GM12878 (cell line): Measurements from ENCODE around the gene MXRA8. TPM values are rescaled to one million over a fixed set of nuclear protein-coding genes. Genes with fewer than 3 reads are reported as not detected.

ENCODE experiments used
- BCL11A ChIP-seq: IDR thresholded peaks from 2 replicates; pipeline ENCODE4 v1.6.1; 2011; ENCODE audit warnings: low read depth, low read length
- BMI1 ChIP-seq: fragments of 450-650 bp; IDR thresholded peaks from 2 replicates; pipeline ENCODE4 v1.6.1; 2016; ENCODE audit warnings: mild to moderate bottlenecking, moderate library complexity, borderline replicate concordance
- BRCA1 ChIP-seq: IDR thresholded peaks from 2 replicates; pipeline ENCODE4 v1.6.1; 2011; ENCODE audit warnings: low read depth, low read length, improper control_type of control experiment
- CBX5 ChIP-seq: sonication (generic); IDR thresholded peaks from 2 replicates; pipeline ENCODE4 v1.6.1; 2016; ENCODE audit warnings: low read depth, moderate library complexity, mild to moderate bottlenecking, inconsistent platforms
- CHD2 ChIP-seq: IDR thresholded peaks from 2 replicates; pipeline ENCODE4 v1.6.1; 2011; ENCODE audit warnings: low read depth, low read length, improper control_type of control experiment, borderline replicate concordance
- CHD4 ChIP-seq: fragments of 200-600 bp; sonication (generic); IDR thresholded peaks from 2 replicates; pipeline ENCODE4 v1.6.1; 2016; ENCODE audit warnings: mild to moderate bottlenecking
- EP300 ChIP-seq, 2 experiments: fragments of 150-350 bp in 1 of 2; IDR thresholded peaks; 2 replicates each; pipeline ENCODE4 v1.6.1; 2011 to 2012; ENCODE audit warnings: low read depth in 2 of 2, low read length in 2 of 2, borderline replicate concordance in 1 of 2, improper control_type of control experiment in 1 of 2, inconsistent platforms in 1 of 2; ENCODE audit not compliant: control insufficient read depth in 1 of 2
- EZH2 ChIP-seq: IDR thresholded peaks from 2 replicates; pipeline ENCODE4 v1.6.1; 2012; ENCODE audit warnings: low read depth, mild to moderate bottlenecking, control low read depth, inconsistent platforms, low read length, borderline replicate concordance; ENCODE audit not compliant: control insufficient read depth
- HDAC2 ChIP-seq: fragments of 200-600 bp; sonication (generic); IDR thresholded peaks from 2 replicates; pipeline ENCODE4 v1.6.1; 2017
- HDGF ChIP-seq: fragments of 450-650 bp; IDR thresholded peaks from 2 replicates; pipeline ENCODE4 v1.6.1; 2016; ENCODE audit warnings: antibody characterized with exemption
- JUND ChIP-seq: IDR thresholded peaks from 2 replicates; pipeline ENCODE4 v1.6.1; 2012; ENCODE audit warnings: low read depth, mild to moderate bottlenecking, low read length, improper control_type of control experiment, moderate library complexity
- NR2C1 ChIP-seq: fragments of 450-650 bp; IDR thresholded peaks from 2 replicates; pipeline ENCODE4 v1.6.1; 2017; ENCODE audit warnings: antibody characterized with exemption, mild to moderate bottlenecking, moderate library complexity
- PBX3 ChIP-seq: IDR thresholded peaks from 2 replicates; pipeline ENCODE4 v1.6.1; 2011; ENCODE audit warnings: mild to moderate bottlenecking, low read depth, low read length, moderate library complexity; ENCODE audit not compliant: insufficient replicate concordance
- PKNOX1 ChIP-seq: fragments of 450-650 bp; IDR thresholded peaks from 2 replicates; pipeline ENCODE4 v1.6.1; 2016; ENCODE audit warnings: mild to moderate bottlenecking
- SIN3A ChIP-seq: IDR thresholded peaks from 2 replicates; pipeline ENCODE4 v1.6.1; 2012; ENCODE audit warnings: low read depth, low read length, improper control_type of control experiment
- TAF1 ChIP-seq: IDR thresholded peaks from 2 replicates; pipeline ENCODE4 v1.6.1; 2011; ENCODE audit warnings: mild to moderate bottlenecking, low read depth, low read length, borderline replicate concordance
- TARDBP ChIP-seq: IDR thresholded peaks from 2 replicates; pipeline ENCODE4 v1.6.1; 2016; ENCODE audit warnings: borderline replicate concordance
- TBL1XR1 ChIP-seq: IDR thresholded peaks from 2 replicates; pipeline ENCODE4 v1.6.1; 2012; ENCODE audit warnings: low read depth, low read length, improper control_type of control experiment
- USF1 ChIP-seq: IDR thresholded peaks from 2 replicates; pipeline ENCODE4 v1.6.1; 2011; ENCODE audit warnings: borderline replicate concordance, low read depth, mild to moderate bottlenecking, moderate library complexity, mixed read lengths, low read length; ENCODE audit not compliant: insufficient read depth; ENCODE audit errors: extremely low read length
- ZBTB33 ChIP-seq: fragments of 450-650 bp; IDR thresholded peaks from 2 replicates; pipeline ENCODE4 v1.6.1; 2017; ENCODE audit warnings: mild to moderate bottlenecking
- ZBTB4 ChIP-seq: fragments of 450-650 bp; formaldehyde crosslinking; IDR thresholded peaks from 2 replicates; pipeline ENCODE4 v1.4.0; 2022; ENCODE audit warnings: mild to moderate bottlenecking, moderate library complexity
- ZNF622 ChIP-seq: fragments of 450-650 bp; IDR thresholded peaks from 2 replicates; pipeline ENCODE4 v1.6.1; 2017; ENCODE audit warnings: mild to moderate bottlenecking, inconsistent platforms
- ZZZ3 ChIP-seq: IDR thresholded peaks from 2 replicates; pipeline ENCODE4 v1.6.1; 2011; ENCODE audit warnings: low read depth; ENCODE audit not compliant: control insufficient read depth, insufficient read length
- polyA plus RNA-seq, 11 experiments: library from polyadenylated mRNA; depleted of rRNA in 4 of 11; unstranded in 6 of 11; stranded (reverse) in 5 of 11; fragments of >200 nt; fragmentation: Nextera tagmentation in 4 of 11; fragmentation: Illumina TruSeq in 1 of 11; extraction: Ambion mirVana in 4 of 11; extraction: Trizol in 1 of 11; gene quantifications; 1 replicate in 1 of 11; 2 replicates in 10 of 11; pipeline versions ENCODE4 v1.2.1 to v1.2.3, GENCODE V29; 2011 to 2016; ENCODE audit warnings: inconsistent platforms in 2 of 11, missing spikeins in 2 of 11, low read depth in 1 of 11
- total RNA-seq, 4 experiments: library from RNA; depleted of rRNA in 3 of 4; stranded (reverse); fragments of >200 nt in 3 of 4; fragmentation: Illumina TruSeq in 1 of 4; extraction: Trizol in 1 of 4; gene quantifications; 2 replicates each; pipeline versions ENCODE4 v1.2.1 to v1.2.3, GENCODE V29; 2013 to 2021

MXRA8 gene
- total and polyA plus RNA-seq, 10 of the 15 experiments (the other 5 are each of a cell fraction or from before 2014, with no cell fraction given) = 0.11 to 0.54 (median 0.21) TPM; not detected in 6

GRCh38 chr1:1399187-1399871, 41.0 kb upstream of the MXRA8 start, which contains the start of gene CCNL2 (continued):
- TF ChIP-seq EP300 (IDR thresholded peaks at IDR 0.05; ENCODE audit: borderline replicate concordance in 1 of 2, control insufficient read depth in 1 of 2, low read depth in 2 of 2, low read length in 2 of 2) (no peak), HDAC2 (no peak), EZH2 (no peak), HDGF (no peak), ZZZ3 (no peak), PBX3 (peak; percentile 98), BRCA1 (no peak), TBL1XR1 (no peak), TARDBP (no peak), ZBTB33 (no peak), BMI1 (no peak), TAF1 (peak; percentile 78; the same call in 1 of the 2 replicates), CHD4 (no peak), NR2C1 (peak; percentile 89), USF1 (no peak), BCL11A (no peak), CBX5 (no peak), ZBTB4 (CRISPR knock-in tag) (no peak), ZNF622 (no peak), PKNOX1 (peak; percentile 99), JUND (no peak), CHD2 (peak; percentile 97), SIN3A (peak; percentile 58)
